HepG2 (cell line): ENCODE measurements around the gene KIAA1217. TPM values are rescaled to one million over a fixed set of nuclear protein-coding genes. Genes with fewer than 3 reads are reported as not detected.

ENCODE experiments used
- ATAC-seq: fragments of 200-7000 bp; cut with Tn5 transposase; 3 replicates; pipeline ENCODE4 v1.9.1; 2020; ENCODE audit warnings: mild to moderate bottlenecking, moderate library complexity
- BruUV-seq: library from RNA; stranded (reverse); fragments of 400-500 nt; replicated peaks from 2 replicates; lab custom pipeline; 2021; lab: Mats Ljungman, UMichigan
- CTCF ChIA-PET: fragments of 300-600 bp; formaldehyde crosslinking; extraction: SDS; loops from one replicate; lab custom pipeline; 2021; ENCODE audit warnings: low total read pairs, inconsistent platforms, low intra/inter-chr PET ratio; lab: Yijun Ruan, JAX
- POLR2A ChIA-PET: fragments of 350-600 bp; sonication (Branson Sonifier 250); formaldehyde crosslinking; loops from one replicate; lab custom pipeline; 2020; ENCODE audit warnings: antibody characterized with exemption, inconsistent platforms; lab: Yijun Ruan, JAX
- DNase-seq: peaks from one replicate; pipeline ENCODE4 v3.0.0-alpha.2; 2015; ENCODE audit warnings: low spot score
- FAIRE-seq: peaks from 3 replicates; lab custom pipeline; 2011; peaks lifted over from hg19 to GRCh38; lab: Jason Lieb, UNC
- H2AFZ ChIP-seq: one replicate; pipeline ENCODE4 v1.6.1; 2011; ENCODE audit warnings: low read length, inconsistent platforms
- H3K27ac ChIP-seq: fragments of 300-600 bp; 3 replicates; pipeline ENCODE4 v1.8.0; 2011; ENCODE audit warnings: mixed run types, mild to moderate bottlenecking, mixed read lengths, low read length, inconsistent platforms; ENCODE audit not compliant: insufficient read depth; ENCODE audit errors: extremely low read length
- H3K27me3 ChIP-seq, 2 experiments: fragments of 200-600 bp in 1 of 2; 2 replicates in 1 of 2; 3 replicates in 1 of 2; pipeline versions ENCODE4 v1.6.0 to v1.8.0; 2011; ENCODE audit warnings: low read length in 2 of 2, mild to moderate bottlenecking in 2 of 2, moderate library complexity in 2 of 2, inconsistent platforms in 1 of 2; ENCODE audit not compliant: insufficient read depth in 2 of 2, control insufficient read depth in 1 of 2
- H3K36me3 ChIP-seq, 2 experiments: fragments of 200-600 bp in 1 of 2; replicated peaks in 1 of 2; 2 replicates in 1 of 2; 3 replicates in 1 of 2; pipeline versions ENCODE4 v1.5.1 to v1.8.0; 2011; ENCODE audit warnings: low read length in 2 of 2, inconsistent platforms in 1 of 2; ENCODE audit not compliant: insufficient read depth in 2 of 2, control insufficient read depth in 1 of 2
- H3K4me1 ChIP-seq: 2 replicates; pipeline ENCODE4 v1.5.1; 2012; ENCODE audit warnings: low read length, inconsistent platforms; ENCODE audit not compliant: insufficient read depth
- H3K4me2 ChIP-seq: 2 replicates; pipeline ENCODE4 v1.6.0; 2011; ENCODE audit warnings: low read depth, low read length, inconsistent platforms
- H3K4me3 ChIP-seq, 3 experiments: fragments of 200-600 bp in 1 of 3; sonication (generic), shearing (Covaris generic) in 1 of 3; replicated peaks in 1 of 3; 2 replicates each; pipeline ENCODE4 v1.5.1; 2011 to 2016; ENCODE audit warnings: low read length in 3 of 3, inconsistent platforms in 2 of 3, low read depth in 2 of 3, mild to moderate bottlenecking in 2 of 3, control low read depth in 1 of 3, mixed read lengths in 1 of 3; ENCODE audit not compliant: insufficient read depth in 1 of 3
- H3K79me2 ChIP-seq: one replicate; pipeline ENCODE4 v1.6.1; 2011; ENCODE audit warnings: low read length, inconsistent platforms; ENCODE audit not compliant: insufficient read depth
- H3K9ac ChIP-seq: 2 replicates; pipeline ENCODE4 v1.6.0; 2011; ENCODE audit warnings: mild to moderate bottlenecking, low read depth, low read length, inconsistent platforms; ENCODE audit not compliant: insufficient read depth
- H3K9me3 ChIP-seq: 2 replicates; pipeline ENCODE4 v1.5.1; 2012; ENCODE audit warnings: mild to moderate bottlenecking, low read length
- H4K20me1 ChIP-seq: 2 replicates; pipeline ENCODE4 v1.6.0; 2011; ENCODE audit warnings: inconsistent platforms, mild to moderate bottlenecking, low read length, moderate library complexity; ENCODE audit not compliant: insufficient read depth
- AFF4 ChIP-seq: sonication (generic); formaldehyde crosslinking; IDR thresholded peaks from 2 replicates; pipeline ENCODE4 v1.4.0; 2020; ENCODE audit warnings: missing genetic modification reagents
- IKZF5 ChIP-seq: IDR thresholded peaks from 2 replicates; pipeline ENCODE4 v1.6.1; 2018; ENCODE audit warnings: missing genetic modification reagents, mild to moderate bottlenecking, missing compliant biosample characterization
- IRX3 ChIP-seq: sonication (generic); formaldehyde crosslinking; IDR thresholded peaks from 2 replicates; pipeline ENCODE4 v1.8.1; 2023; ENCODE audit warnings: mild to moderate bottlenecking, low read depth, missing genetic modification reagents, borderline replicate concordance
- POLR2AphosphoS2 ChIP-seq: IDR thresholded peaks from 2 replicates; pipeline ENCODE4 v1.6.1; 2011; ENCODE audit warnings: low read depth, low read length, improper control_type of control experiment
- PREB ChIP-seq: sonication (generic); formaldehyde crosslinking; IDR thresholded peaks from 2 replicates; pipeline ENCODE4 v1.4.0; 2020; ENCODE audit warnings: missing genetic modification reagents
- TBX3 ChIP-seq: fragments of 450-650 bp; IDR thresholded peaks from 2 replicates; pipeline ENCODE4 v1.6.1; 2017; ENCODE audit warnings: antibody characterized with exemption, mild to moderate bottlenecking, inconsistent platforms, borderline replicate concordance
- TOE1 ChIP-seq: sonication (generic); formaldehyde crosslinking; IDR thresholded peaks from 2 replicates; pipeline ENCODE4 v1.4.0; 2020; ENCODE audit warnings: mild to moderate bottlenecking, missing genetic modification reagents
- ZNF513 ChIP-seq: sonication (generic); formaldehyde crosslinking; conservative IDR thresholded peaks from 2 replicates; pipeline ENCODE4 v1.5.0; 2020; ENCODE audit warnings: missing genetic modification reagents
- ZNF567 ChIP-seq: sonication (generic); formaldehyde crosslinking; IDR thresholded peaks from 2 replicates; pipeline ENCODE4 v1.8.1; 2023; ENCODE audit warnings: mild to moderate bottlenecking, missing genetic modification reagents, borderline replicate concordance
- ZNF883 ChIP-seq: sonication (generic); formaldehyde crosslinking; IDR thresholded peaks from 2 replicates; pipeline ENCODE4 v1.5.1; 2020; ENCODE audit warnings: mild to moderate bottlenecking, missing genetic modification reagents; ENCODE audit errors: not compliant biosample characterization
- WGBS: methylation state at CpG from one replicate; pipeline ENCODE4 v1.1.6; 2017; ENCODE audit warnings: low lambda C conversion rate; 5-methylcytosine and 5-hydroxymethylcytosine counted together
- in situ Hi-C: cut with HindIII; loops from 2 replicates; pipeline ENCODE4 v1.10.0; 2017; ENCODE audit warnings: low pct_unique_long_range_greater_than_20kb; ENCODE audit not compliant: extremely low pct_ligation_motif_present
- intact Hi-C: fragments of 100-400 bp; cut with micrococcal nuclease; formaldehyde crosslinking; loops from one replicate; pipeline ENCODE4 v1.10.0; 2022; ENCODE audit not compliant: unreplicated experiment
- polyA plus RNA-seq, 8 experiments: library from polyadenylated mRNA; depleted of rRNA in 3 of 8; stranded (reverse) in 7 of 8; unstranded in 1 of 8; fragments of >200 nt; fragmentation: Illumina TruSeq in 4 of 8; extraction: Trizol in 4 of 8; gene quantifications; 2 replicates each; pipeline versions ENCODE4 v1.2.1 to v1.2.3, GENCODE V29; 2011 to 2016; ENCODE audit warnings: low read depth in 4 of 8, missing spikeins in 1 of 8, mixed read lengths in 1 of 8; ENCODE audit not compliant: insufficient read depth in 1 of 8
- total RNA-seq, 5 experiments: library from RNA; depleted of rRNA; stranded (reverse); fragments of >200 nt; fragmentation: Illumina TruSeq; extraction: Trizol; gene quantifications; 2 replicates each; pipeline ENCODE4 v1.2.3, GENCODE V29; 2016; ENCODE audit warnings: low read depth in 1 of 5
- TF ChIP-seq, protein P1 (sequence below): sonication (generic); formaldehyde crosslinking; IDR thresholded peaks from 2 replicates; pipeline ENCODE4 v1.5.1; 2020; ENCODE audit warnings: mild to moderate bottlenecking, missing genetic modification reagents, borderline replicate concordance

KIAA1217 gene
- total and polyA plus RNA-seq, 2 of the 13 experiments (the other 11 are each of a cell fraction or from before 2014, with no cell fraction given) = 4.6 to 10.9 TPM

GRCh38 chr10:24247841-24248240 is 38.9 kb downstream of the KIAA1217 start:
- no peaks in the 10 kb centered on the region for H3K79me2 ChIP-seq
- H3K36me3 ChIP-seq = peaks cover 2 to 5% of the 10 kb centered on the region in 2 experiments; a peak in 2 of 5 replicates
- ATAC-seq (no peak), DNase-seq (no peak), FAIRE-seq (no peak)
- no peak overlapping the region for H3K9ac ChIP-seq
- no peaks in the 10 kb centered on the region for H3K4me1 ChIP-seq
- no TSS peak for BruUV-seq
- H3K4me3 ChIP-seq = no peak overlapping the region
- H3K4me2 ChIP-seq = no peak overlapping the region
- POLR2A ChIA-PET = no interaction called here
- H2AFZ ChIP-seq = no peak overlapping the region
- no peak overlapping the region for H3K27ac ChIP-seq
- 89% methylated on average over 1 of the region's 1 CpG for WGBS
- in situ Hi-C loops = no loop called here
- no peaks in the 10 kb centered on the region for H4K20me1 ChIP-seq
- intact Hi-C loops = no loop called here
- CTCF ChIA-PET = no interaction called here
- H3K9me3 ChIP-seq = no peaks in the 10 kb centered on the region
- H3K27me3 ChIP-seq = no peaks in the 10 kb centered on the region
- no peak for TF ChIP-seq ZNF883 (CRISPR knock-in tag)
- no peak for TF ChIP-seq POLR2AphosphoS2
- TF ChIP-seq, protein P1, sequence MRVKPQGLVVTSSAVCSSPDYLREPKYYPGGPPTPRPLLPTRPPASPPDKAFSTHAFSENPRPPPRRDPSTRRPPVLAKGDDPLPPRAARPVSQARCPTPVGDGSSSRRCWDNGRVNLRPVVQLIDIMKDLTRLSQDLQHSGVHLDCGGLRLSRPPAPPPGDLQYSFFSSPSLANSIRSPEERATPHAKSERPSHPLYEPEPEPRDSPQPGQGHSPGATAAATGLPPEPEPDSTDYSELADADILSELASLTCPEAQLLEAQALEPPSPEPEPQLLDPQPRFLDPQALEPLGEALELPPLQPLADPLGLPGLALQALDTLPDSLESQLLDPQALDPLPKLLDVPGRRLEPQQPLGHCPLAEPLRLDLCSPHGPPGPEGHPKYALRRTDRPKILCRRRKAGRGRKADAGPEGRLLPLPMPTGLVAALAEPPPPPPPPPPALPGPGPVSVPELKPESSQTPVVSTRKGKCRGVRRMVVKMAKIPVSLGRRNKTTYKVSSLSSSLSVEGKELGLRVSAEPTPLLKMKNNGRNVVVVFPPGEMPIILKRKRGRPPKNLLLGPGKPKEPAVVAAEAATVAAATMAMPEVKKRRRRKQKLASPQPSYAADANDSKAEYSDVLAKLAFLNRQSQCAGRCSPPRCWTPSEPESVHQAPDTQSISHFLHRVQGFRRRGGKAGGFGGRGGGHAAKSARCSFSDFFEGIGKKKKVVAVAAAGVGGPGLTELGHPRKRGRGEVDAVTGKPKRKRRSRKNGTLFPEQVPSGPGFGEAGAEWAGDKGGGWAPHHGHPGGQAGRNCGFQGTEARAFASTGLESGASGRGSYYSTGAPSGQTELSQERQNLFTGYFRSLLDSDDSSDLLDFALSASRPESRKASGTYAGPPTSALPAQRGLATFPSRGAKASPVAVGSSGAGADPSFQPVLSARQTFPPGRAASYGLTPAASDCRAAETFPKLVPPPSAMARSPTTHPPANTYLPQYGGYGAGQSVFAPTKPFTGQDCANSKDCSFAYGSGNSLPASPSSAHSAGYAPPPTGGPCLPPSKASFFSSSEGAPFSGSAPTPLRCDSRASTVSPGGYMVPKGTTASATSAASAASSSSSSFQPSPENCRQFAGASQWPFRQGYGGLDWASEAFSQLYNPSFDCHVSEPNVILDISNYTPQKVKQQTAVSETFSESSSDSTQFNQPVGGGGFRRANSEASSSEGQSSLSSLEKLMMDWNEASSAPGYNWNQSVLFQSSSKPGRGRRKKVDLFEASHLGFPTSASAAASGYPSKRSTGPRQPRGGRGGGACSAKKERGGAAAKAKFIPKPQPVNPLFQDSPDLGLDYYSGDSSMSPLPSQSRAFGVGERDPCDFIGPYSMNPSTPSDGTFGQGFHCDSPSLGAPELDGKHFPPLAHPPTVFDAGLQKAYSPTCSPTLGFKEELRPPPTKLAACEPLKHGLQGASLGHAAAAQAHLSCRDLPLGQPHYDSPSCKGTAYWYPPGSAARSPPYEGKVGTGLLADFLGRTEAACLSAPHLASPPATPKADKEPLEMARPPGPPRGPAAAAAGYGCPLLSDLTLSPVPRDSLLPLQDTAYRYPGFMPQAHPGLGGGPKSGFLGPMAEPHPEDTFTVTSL (CRISPR knock-in tag) = no peak
- TF ChIP-seq TOE1 (CRISPR knock-in tag) = no peak
- TF ChIP-seq TBX3 = no peak
- no peak for TF ChIP-seq ZNF513
- no peak for TF ChIP-seq IRX3 (CRISPR knock-in tag)
- no peak for TF ChIP-seq PREB (CRISPR knock-in tag)
- TF ChIP-seq AFF4 (CRISPR knock-in tag) = no peak
- TF ChIP-seq ZNF567 (CRISPR knock-in tag) = no peak
- TF ChIP-seq IKZF5 (CRISPR knock-in tag) = no peak
